Measurements from ENCODE around the gene TUBGCP6. TPM values are rescaled to one million over a fixed set of nuclear protein-coding genes. Genes with fewer than 3 reads are reported as not detected.

The TUBGCP6 gene
- polyA plus RNA-seq, 12 donors = 18.2 to 36.0 (median 28.9) TPM; not detected in 1

DNA sequence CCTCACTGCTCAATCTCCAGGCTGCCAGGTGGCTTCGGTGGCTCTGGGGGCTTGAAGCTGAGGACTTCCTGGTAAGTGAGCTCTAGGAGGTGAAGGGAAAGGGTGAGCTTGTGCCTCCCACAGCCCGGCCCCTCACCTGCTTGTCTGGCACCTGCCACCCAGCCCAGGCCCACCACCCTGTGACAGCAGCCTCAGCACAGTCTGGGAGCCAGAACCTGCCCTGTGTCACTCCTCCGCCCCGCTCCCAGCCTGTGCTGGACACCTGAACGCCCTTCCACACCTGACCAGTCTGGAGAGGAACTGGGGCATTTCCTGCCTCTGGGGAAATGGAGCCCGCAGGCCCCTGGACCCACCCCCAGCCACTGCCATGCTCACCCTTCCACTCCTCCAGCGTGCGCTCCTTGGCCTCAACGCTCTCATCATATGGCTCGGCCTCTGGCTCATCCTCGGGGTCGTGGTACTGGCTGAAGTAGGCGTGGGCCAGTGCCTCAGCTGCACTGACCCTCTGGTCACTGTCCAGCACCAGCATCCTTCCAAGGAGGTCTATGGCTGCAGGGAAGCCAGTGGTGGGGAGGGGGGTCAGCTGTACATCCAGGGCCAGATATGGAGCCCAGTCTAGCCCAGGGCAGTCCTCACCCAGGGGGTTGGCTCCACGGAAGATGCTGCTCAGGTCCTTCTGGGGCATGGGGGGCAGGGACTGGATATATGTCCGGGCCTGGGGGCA is 20.3 kb upstream of the TUBGCP6 start:
- no peak for DNase-seq

DNA sequence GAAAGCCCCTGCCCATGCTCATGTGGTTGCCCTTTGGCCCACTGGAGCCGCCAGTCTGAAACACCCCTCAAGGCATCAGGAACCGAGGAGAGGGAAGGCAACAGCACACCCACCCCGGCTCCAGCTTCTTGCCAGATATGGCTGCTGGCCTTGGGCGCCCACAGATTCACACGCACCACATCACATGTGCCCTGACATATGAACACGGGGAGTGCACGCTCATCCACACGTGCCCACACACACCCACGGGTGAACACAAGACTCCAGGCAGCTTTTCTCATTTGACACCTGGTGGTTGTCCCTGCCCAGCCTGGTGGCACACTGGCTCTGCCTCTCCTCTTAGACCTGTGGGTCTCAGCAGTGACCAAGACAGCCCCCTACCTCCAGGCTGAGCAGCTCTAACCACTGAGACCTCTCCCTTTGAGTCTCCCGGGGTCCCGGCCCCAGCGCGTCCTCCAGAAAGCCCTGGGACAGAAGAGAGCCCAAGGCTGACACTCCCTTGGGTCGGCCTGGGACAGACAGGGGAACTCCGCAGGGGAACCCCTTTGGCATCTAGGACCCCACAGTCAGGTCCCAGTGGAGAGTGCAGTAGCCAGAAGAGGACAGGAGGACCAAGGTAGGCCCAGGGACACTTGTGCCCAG is 19.4 kb upstream of the TUBGCP6 start:
- no peak for DNase-seq

DNA sequence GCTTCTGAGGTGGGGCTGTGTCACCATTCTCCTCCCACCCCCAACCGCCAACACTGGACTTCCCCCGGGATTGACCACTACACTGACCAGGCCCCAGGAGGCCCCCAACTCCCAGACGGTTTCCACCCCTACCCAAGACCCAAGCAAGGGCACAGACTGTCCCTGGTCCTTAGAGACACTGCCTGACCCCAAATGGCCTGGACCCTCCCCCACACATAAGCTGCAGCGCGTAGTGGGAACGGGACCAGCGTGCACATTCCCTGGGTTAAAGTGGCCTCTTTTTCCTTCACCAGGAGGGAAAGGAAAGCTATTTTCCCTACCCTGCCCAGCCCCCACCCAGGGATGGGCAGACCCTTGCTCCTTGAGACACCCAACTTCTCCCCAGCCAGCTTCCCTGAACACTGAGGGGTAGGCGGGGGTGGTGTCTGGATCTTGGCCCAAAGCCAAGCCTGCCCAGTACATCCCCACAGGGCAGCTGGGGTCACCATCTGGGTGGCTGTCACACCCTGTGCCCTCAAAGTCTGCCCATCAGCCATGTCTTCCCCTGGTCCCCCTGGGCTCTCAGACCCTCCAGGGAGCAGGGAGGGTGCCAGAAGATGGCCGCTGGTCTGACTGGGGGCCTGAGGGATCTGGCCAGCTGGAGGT is 18.3 kb upstream of the TUBGCP6 start:
- DNase-seq = no peak

DNA sequence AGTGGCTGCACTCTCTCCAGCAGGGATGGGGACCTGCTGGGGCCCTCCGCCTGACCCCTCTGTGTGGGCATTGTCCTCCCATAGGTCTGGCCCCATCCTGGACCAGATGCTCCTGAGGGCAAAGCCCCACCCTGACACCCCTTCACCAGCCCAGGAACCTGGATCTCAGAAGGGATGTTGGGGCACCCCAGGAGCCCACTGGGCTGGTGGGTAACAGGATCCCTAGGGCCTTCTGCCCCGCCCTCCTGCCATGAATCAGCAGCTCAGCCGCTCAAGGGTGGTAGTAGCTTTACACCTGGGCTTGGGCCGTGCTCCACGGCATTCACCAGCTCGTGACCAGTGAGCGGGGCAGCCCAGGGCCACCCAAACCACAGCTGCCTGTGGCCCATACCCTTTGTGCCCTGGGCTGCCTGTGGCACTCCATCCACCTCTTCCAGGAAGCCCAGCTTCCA is 17.7 kb upstream of the TUBGCP6 start:
- DNase-seq = no peak

DNA sequence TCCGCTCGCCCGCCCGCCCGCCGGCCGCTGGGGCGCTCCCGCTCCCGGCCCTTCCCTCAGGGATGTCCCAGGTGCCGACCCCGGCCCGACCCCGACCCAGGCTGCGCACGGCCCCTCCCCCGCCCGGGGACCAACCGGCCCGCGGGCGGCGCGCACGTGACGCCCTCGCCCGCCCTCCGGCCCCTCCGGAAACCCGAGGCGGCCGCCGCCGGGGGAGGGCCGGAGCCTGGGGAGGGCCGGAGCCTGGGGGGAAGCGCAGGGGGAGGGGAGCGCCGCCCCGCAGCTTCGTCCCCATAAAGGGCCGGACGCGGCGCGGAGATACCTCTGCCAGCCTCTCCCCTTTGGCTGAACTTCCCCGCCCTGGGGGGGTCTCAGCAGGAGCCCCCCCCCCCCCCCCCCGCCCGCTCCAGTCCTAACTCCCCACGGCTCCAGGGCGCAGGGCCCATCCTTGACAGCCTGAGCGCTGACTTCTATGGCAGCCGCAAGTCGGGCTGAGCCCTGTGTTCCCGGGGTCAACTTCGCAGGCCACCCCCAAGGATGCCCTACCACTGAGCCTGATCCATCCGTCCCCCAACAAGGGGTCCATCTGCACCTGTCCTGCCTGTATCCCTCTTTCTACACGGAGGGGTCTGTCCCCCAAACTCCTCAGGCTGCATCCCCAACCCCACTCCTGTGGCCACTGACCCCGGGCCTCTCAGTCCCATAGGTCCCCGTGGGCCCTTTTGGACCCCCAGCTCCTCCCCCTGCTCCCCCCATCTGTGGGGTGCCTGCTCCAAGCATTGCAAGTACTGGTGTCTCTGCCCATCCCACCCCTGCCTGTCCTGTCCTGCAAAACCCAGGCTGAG is 17.0 kb upstream of the TUBGCP6 start, which contains the start of gene MAPK12:
MAPK12 (minus strand) TSS at position 69 of the 845 bp plus-strand sequence. CDS start 174 bp downstream, outside the sequence.
- no peak for DNase-seq

DNA sequence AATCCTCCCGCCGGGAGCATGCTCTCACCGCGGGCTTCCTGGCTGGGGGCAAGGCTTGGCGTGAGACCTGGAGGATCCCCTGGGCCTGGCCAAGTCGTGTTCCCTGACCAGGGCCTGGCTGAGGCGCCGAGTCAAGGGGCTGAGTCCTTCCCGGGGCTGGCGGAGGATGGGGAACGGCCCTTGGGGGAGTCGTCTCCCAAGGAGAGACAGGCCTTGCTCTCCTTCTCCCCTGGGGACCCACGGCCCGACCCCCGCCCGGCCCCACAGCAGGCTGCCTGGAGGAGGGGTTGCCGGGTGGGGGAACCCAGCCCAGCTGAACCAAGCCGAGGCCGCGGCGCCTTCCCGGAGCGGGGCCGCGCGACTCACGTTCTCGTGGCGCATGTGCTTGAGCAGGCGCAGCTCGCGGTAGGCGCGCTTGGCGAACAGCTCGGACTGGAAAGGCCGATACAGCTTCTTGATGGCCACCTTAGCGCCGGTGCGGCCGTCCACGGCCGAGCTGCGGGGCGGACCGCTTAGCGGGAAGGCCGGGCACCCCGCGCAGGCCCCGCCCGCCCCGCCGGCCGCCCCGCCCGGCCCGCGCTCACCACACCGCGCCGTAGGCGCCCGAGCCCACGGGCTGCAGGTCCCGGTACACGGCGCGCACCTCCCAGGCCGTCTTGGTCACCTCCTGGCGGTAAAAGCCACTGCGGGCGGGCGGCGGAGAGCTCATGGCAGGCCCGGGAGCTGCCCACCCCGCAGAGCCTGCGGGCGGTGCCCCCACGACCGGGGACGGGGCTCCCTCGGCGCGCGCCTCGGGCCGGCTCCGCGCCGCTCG is 16.2 kb upstream of the TUBGCP6 start:
- DNase-seq = peak; percentile 44

DNA sequence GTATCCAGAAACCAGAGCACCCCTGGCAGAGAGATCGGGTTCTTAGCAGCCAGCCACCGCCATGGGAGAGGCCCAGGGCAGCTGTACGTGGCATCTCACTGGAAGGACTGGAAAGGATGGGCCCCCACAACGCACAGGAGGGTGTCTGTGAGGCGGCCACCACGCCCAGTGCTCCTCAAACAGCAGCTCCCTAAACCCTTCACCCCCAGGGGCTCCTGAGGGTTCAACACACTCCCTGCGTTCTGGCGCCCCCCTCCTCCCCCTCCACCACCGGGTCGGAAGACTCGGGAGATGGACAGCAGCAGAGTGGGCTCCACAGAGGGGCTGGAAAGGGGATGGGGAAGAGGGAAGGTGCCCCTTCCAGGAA is 15.6 kb upstream of the TUBGCP6 start:
- DNase-seq = no peak

DNA sequence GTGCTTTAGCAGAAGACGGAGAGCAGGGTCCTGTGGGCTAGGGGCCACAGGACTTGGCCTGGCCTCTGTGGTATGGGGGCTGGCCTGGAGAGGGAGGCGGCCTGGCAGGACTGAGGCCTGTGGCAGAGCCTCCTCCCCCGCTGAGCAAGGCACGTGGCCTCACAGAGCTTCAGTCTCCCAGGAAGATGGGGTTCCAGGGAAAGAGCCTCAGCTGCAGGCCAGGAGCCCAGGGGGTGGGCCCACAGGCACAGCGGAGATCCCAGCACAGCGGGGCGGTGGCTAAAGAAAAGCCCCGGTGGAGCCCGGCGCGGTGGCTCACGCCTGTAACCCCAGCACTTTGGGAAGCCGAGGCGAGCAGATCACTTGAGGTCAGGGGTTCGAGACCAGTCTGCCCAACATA is 14.5 kb upstream of the TUBGCP6 start:
- DNase-seq = no peak

DNA sequence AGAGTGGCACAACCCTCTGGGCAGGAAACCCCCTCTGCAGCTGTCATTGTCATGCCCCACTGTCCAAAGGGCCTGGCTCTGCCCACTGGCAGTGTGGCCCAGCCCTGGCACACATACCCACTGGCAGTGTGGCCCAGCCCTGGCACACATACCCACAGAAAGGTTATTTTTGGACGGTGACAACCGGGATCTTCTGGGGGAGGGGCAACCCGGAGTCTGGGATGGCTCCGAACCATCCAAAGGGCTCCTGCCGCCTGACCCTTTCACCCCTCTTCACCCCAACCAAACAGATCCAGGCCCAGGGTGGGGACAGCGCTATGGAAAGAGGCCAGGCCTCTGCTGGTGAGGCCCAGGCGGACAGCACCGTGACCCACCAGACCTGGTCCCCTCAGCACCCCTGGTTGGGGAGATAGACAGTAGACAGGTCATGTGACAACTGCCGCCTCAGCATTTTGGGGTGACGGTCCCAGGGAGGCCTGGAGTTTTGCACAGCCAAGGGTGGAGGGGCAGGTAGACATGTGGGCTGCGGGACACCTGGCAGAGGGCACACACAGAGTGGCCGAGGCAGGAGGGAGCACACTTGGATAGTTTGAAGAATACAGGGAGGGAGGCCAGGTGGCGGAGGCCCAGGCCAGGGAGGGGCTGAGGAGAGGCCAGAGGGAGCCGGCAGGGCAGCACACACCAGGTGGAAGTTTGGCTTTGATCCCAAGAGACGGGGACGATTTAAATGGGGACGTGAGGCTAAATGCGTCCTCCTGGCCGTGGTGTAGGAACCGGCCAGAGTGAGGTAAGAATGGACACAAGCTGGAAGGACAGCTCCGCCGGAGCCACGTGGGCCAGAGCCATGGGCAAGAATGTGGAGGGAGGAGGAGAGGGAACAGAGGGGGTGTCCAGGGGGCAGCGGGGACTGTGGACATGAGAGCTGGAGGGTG is 13.8 kb upstream of the TUBGCP6 start:
- no peak for DNase-seq

DNA sequence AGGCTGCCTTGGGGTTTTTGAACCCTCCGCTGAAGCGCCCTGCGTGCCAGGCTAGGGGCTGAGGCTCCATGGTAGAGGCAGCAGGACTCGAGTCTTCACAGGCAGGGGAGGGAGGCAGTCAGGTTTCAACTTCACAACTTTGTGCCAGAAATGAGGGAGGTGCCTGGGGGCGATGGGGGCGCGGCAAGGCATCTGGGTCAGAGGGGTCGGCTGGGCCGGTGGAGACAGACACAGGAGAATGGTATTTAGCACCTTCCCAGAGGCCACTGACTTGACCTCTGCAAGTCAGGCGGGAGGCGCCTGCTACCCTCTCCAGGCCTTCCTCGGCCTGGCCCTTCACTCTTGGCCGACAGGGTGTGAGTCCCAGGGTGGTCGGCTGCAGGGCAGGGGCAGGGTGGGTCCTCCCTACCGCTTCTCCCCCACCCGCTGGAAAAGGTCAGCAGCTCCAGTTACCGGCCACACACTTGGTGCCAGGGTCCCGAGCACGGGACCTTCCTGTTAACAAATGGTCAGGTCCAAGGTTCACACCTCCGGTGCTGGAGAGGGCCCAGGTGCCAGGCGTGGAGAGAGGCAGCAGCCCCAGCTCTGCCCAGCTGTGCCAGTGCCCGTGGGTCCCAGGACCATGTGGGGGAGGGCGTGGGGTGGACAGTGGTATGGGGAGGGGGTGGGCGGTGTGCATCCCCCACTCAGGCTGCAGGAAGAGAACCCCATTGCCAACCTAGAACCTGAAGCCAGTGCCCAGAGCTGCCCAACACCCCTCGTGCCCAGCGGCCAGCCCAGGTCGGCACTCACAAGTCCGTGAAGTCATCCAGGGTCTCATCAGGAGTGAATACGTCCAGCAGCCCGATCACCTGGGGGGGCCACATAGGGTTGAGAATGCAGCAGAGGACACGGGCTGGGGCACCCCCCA is 12.9 kb upstream of the TUBGCP6 start:
- no peak for DNase-seq

DNA sequence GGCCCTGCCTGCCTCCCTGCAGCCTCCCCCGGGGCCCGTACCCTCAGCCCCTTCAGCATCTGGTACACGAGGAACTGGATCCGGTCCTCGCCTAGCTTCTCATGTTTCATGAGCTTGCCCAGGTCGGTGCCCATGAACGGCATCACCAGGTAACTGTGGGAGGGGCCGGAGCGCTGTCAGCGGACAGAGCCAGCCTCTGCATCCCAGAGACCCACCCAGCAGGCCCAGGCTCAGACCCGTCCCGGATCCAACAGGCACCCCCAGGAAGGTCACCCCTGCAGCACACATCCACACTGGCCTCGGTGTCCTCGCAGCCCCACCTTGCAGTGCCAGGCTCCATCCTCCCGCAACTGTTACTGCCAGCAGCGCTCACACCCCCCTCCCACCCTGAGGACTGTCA is 12.2 kb upstream of the TUBGCP6 start:
- DNase-seq = no peak

DNA sequence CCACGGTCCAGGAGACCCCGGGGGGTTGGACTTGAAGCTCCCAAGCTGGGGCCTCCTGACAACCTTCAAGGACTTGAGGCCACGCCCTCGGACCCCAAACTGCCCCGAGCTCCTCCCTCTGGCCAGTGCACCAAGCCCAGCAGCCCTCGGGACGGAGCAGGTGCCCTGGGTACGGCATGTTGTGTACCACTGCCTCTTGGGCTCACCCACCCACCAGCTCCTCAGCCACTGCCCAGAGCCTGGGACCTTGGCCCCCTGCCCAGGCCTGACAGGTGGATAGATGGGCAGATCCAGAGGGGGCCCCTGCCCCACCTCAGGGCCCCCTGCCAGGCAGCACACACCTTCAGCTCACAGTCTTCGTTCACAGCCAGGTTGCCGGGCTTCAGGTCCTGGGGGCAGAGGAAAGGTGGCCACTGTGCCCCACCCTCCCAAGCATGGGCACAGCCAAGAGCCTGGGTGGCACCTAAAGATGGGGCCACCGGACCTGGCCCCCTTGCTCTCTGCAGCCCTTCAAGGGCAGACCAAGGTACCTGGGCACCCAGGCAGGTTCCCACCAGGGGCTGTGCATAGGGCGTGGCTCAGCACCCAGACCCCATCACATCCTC is 11.5 kb upstream of the TUBGCP6 start:
- no peak for DNase-seq

DNA sequence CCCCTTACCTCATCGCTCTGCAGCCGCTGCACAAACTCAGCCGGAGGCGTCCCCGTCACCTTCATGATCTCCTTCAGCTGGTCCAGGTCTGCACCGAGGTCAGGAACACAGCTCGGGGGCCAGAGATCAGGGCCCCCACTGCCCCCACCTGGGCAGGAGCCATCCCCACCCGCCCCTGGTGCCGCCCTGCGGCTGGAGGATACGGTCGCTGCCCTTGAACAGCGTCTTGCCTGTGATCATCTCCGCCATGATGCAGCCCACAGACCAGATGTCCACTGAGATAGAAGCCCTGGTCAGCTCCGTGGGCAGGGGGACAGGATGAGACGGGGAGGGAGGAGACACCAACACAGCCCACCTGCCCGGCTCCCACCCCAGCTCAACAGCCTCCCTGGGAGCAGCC is 10.8 kb upstream of the TUBGCP6 start:
- DNase-seq = no peak

DNA sequence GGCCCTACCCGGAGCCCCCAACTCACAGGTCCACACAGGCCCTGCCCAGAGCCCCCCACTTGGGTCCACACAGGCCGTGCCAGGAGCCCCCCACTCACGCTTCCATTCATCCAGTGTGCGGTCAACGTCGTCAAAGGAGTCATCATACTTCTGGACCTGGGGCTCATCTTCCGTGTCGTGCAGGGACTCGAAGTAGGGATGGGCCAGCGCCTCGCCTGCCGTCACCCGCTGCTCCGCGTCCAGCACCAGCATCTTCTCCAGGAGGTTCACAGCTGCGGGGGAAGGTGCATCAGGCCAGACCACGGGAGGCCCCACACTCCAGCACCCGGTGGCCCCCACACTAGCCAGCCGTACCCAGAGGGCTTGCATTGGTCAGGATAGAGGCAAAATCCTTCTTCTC is 10.3 kb upstream of the TUBGCP6 start:
- no peak for DNase-seq

DNA sequence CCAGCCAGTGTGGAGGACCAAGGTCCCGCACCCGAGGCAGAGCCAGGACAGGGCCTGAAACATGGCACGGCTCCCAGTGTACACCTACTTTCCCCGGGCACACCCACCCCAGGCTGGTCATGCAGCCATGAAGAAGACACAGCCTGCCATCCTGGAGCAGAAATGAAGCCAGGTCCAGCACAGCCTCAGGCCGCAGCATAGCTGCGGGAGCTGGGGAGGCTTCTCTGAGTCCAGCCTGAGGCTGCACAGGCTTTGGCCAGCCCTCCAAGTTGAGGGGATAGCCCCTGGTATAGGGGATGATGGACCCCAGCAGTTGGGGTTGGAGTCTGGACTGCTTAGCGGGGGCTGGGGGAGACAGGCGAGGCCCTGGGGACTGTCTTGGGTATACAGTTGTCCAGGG is 9.1 kb upstream of the TUBGCP6 start:
- no peak for DNase-seq

DNA sequence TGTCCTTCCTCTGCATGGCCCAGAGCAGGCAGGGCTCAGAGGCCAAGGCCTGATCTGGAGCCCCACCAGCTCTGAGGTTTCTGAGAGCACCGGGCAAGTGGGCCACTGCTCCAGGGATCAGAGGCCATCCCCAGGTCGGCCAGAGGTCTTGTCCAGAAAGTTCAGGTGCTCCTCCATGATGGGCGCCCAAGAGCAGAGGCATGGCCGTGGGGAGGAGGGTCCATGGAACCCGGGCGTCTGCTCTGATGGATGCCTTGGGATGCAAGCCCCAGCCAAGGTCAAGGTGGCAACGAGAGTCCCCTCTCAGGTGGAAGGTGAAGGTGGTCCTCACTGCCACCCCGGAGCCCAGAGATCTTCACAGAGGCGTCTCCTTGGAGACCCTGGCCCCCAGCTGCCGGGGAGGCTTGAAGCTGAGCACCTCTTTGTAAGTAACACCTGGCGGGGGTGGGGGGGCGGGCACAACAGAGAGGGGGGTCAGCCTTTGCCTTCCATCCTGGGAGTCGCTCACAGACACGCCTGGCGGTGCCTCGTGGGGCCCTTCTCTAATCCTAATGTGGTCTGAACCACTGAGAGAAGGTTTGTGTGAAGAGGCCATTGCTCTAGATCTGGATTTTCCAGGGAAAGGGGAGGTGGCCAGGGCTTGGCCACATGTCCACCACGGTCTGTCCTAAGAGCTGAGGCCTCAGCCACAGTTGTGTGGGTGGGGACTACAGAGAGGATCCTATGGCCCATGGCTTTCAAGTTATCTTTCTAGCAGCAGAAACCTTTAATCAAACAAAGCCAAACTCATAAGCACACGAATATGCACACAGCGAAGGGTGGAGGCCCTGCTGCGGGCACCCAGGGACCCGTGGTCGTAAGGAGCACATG is 8.5 kb upstream of the TUBGCP6 start:
- no peak for DNase-seq

Measured in muscle of arm (tissue), 12 donors.